ENCODE results near the gene SOCS1. TPM values are rescaled to one million over a fixed set of nuclear protein-coding genes. Genes with fewer than 3 reads are reported as not detected.

The SOCS1 gene
- total RNA-seq, 1 donor from 2014 or later: 11.1 TPM

- peaks cover 16% of the 10 kb centered on the region for H3K27me3 Mint-ChIP-seq (ENCODE audit: unreplicated experiment)
- peaks cover 8% of the 10 kb centered on the region for H3K9me3 Mint-ChIP-seq (ENCODE audit: unreplicated experiment)
- peak overlapping the region; percentile 78 for H3K4me3 Mint-ChIP-seq (ENCODE audit: unreplicated experiment)
- H3K27ac Mint-ChIP-seq (ENCODE audit: unreplicated experiment): no peak overlapping the region
- H3K4me1 Mint-ChIP-seq (ENCODE audit: low read depth, unreplicated experiment): peaks cover 13% of the 10 kb centered on the region
- no peak for DNase-seq
- H3K36me3 Mint-ChIP-seq (ENCODE audit: unreplicated experiment): no peaks in the 10 kb centered on the region
- TF ChIP-seq CTCF (IDR thresholded peaks at IDR 0.05; ENCODE audit: partially characterized antibody, unreplicated experiment): no peak
Measured at GRCh38 chr16:11253995-11254912, 1.8 kb downstream of the SOCS1 start.

GRCh38 chr16:11253009-11253994, 2.7 kb downstream of the SOCS1 start:
- Mint-ChIP-seq H3K27ac (ENCODE audit: unreplicated experiment) (no peak overlapping the region), H3K27me3 (ENCODE audit: unreplicated experiment) (peaks cover 16% of the 10 kb centered on the region), H3K4me1 (ENCODE audit: low read depth, unreplicated experiment) (peaks cover 13% of the 10 kb centered on the region), H3K36me3 (ENCODE audit: unreplicated experiment) (no peaks in the 10 kb centered on the region), H3K4me3 (ENCODE audit: unreplicated experiment) (peak overlapping the region; percentile 78), H3K9me3 (ENCODE audit: unreplicated experiment) (peaks cover 13% of the 10 kb centered on the region)
- no peak for DNase-seq
- TF ChIP-seq CTCF (IDR thresholded peaks at IDR 0.05; ENCODE audit: partially characterized antibody, unreplicated experiment): no peak

- peaks cover 13% of the 10 kb centered on the region for H3K9me3 Mint-ChIP-seq (ENCODE audit: unreplicated experiment)
- TF ChIP-seq CTCF (IDR thresholded peaks at IDR 0.05; ENCODE audit: partially characterized antibody, unreplicated experiment): no peak
- peaks cover 11% of the 10 kb centered on the region for H3K27me3 Mint-ChIP-seq (ENCODE audit: unreplicated experiment)
- peak overlapping the region; percentile 44 for H3K4me3 Mint-ChIP-seq (ENCODE audit: unreplicated experiment)
- no peaks in the 10 kb centered on the region for H3K36me3 Mint-ChIP-seq (ENCODE audit: unreplicated experiment)
- peaks cover 13% of the 10 kb centered on the region for H3K4me1 Mint-ChIP-seq (ENCODE audit: low read depth, unreplicated experiment)
- H3K27ac Mint-ChIP-seq (ENCODE audit: unreplicated experiment): no peak overlapping the region
- DNase-seq: no peak
Measured at GRCh38 chr16:11252482-11252931, 3.5 kb downstream of the SOCS1 start.

- Mint-ChIP-seq H3K27me3 (ENCODE audit: unreplicated experiment) (peaks cover 6% of the 10 kb centered on the region), H3K4me3 (ENCODE audit: unreplicated experiment) (no peak overlapping the region), H3K9me3 (ENCODE audit: unreplicated experiment) (peaks cover 9% of the 10 kb centered on the region), H3K36me3 (ENCODE audit: unreplicated experiment) (no peaks in the 10 kb centered on the region), H3K4me1 (ENCODE audit: low read depth, unreplicated experiment) (peaks cover 11% of the 10 kb centered on the region), H3K27ac (ENCODE audit: unreplicated experiment) (no peak overlapping the region)
- TF ChIP-seq CTCF (IDR thresholded peaks at IDR 0.05; ENCODE audit: partially characterized antibody, unreplicated experiment): no peak
- DNase-seq: no peak
Measured at GRCh38 chr16:11251525-11252481, 4.2 kb downstream of the SOCS1 start.
